GM18909 (cell line): ENCODE measurements around the gene GPS2.
A peak's percentile ranks its signal among the peaks of the same experiment; 100 is the strongest.

Source experiments
- ATAC-seq: cut with Tn5 transposase; IDR thresholded peaks from one replicate; pipeline ENCODE4 v1.9.1; 2021; ENCODE audit warnings: mild to moderate bottlenecking; ENCODE audit not compliant: unreplicated experiment, poor library complexity

The GPS2 gene

GRCh38 chr17:7294614-7295153, 20.5 kb downstream of the GPS2 start, which contains the start of gene YBX2:
TSS of gene YBX2 (minus strand) at chr17:7294639. CDS start at chr17:7294500, 139 bp downstream.
- no peak for ATAC-seq

- no peak for ATAC-seq
These were observed 21.1 kb downstream of the GPS2 start for GRCh38 chr17:7293816-7294613.

- ATAC-seq: no peak
These were observed 22.0 kb downstream of the GPS2 start for GRCh38 chr17:7293159-7293558.

- no peak for ATAC-seq
These were observed 22.4 kb downstream of the GPS2 start for GRCh38 chr17:7292729-7293128.

GRCh38 chr17:7292194-7292593, 23.0 kb downstream of the GPS2 start:
- no peak for ATAC-seq

- no peak for ATAC-seq
These were observed 24.5 kb downstream of the GPS2 start for GRCh38 chr17:7290685-7291084.

GRCh38 chr17:7290166-7290565, 25.0 kb downstream of the GPS2 start:
- no peak for ATAC-seq

- ATAC-seq: no peak
These were observed 25.7 kb downstream of the GPS2 start for GRCh38 chr17:7289256-7290032.

- no peak for ATAC-seq
These were observed 29.5 kb downstream of the GPS2 start for GRCh38 chr17:7285679-7286078.

- ATAC-seq: no peak
These were observed 30.2 kb downstream of the GPS2 start for GRCh38 chr17:7284911-7285310.

- ATAC-seq: no peak
These were observed 31.5 kb downstream of the GPS2 start for GRCh38 chr17:7283471-7284216.

GRCh38 chr17:7282752-7283321, 32.3 kb downstream of the GPS2 start:
- no peak for ATAC-seq

- no peak for ATAC-seq
These were observed 33.0 kb downstream of the GPS2 start for GRCh38 chr17:7281953-7282751.

- ATAC-seq: peak; percentile 66
These were observed 33.8 kb downstream of the GPS2 start, which contains the start of gene SLC2A4 for GRCh38 chr17:7281074-7281952. TSS of gene SLC2A4 (plus strand) at chr17:7281718. CDS start at chr17:7281935, 217 bp downstream.

- peak; percentile 56 for ATAC-seq
These were observed 34.6 kb downstream of the GPS2 start for GRCh38 chr17:7280519-7281073.

- no peak for ATAC-seq
These were observed 35.7 kb downstream of the GPS2 start for GRCh38 chr17:7279448-7279847.

GRCh38 chr17:7266784-7267183, 48.4 kb downstream of the GPS2 start:
- no peak for ATAC-seq

GRCh38 chr17:7263801-7264078, 51.4 kb downstream of the GPS2 start:
- no peak for ATAC-seq
